ENCODE measurements around the gene ICA1. TPM values are rescaled to one million over a fixed set of nuclear protein-coding genes. Genes with fewer than 3 reads are reported as not detected.

The ICA1 gene
- total RNA-seq, 1 experiment from 2014 or later = 28.8 TPM

DNA sequence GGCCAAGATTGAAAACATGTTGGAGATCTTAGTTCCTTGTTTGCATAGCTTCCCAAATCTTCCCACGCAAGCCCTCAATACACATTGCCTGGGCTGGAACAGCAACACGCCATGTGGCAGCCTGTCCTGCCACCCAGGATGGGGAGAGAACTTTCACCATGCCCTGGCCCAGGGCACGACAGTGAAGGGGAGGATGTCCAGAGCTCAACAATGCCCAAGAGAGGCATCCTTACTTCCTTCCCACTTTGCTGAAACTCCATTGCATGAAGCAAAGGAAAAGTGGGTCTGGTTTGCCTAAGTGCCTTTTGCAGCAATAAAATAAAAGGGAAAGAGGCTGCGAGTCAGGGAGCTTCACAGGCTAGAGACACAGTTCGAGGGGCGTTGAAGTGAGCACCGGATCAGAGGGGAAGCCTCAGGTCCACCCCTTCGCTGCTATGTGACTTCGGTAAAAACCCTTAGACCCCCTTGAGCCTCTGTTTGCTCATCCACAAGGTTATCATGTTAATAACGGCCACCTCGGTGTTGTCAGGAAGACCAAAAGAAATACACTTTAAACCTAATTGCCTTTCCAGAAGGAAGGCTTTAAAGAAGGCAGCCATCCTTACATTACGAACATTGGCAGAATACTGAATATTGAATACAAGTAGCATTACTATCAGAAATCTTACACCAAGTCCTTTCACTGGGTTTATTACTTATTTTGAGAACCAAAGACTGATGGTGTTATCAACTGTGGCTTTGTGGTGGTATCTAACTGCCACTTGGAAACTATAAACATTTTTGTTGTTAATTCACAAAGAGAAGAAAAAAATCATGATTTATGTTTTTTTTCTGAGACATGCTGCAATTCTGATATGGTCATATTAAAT is 133.3 kb downstream of the ICA1 start:
- Histone ChIP-seq H3K23me2 (ENCODE audit: insufficient read length, low read depth, low read length, poor library complexity, severe bottlenecking) (no peaks in the 10 kb centered on the region), H3K79me1 (ENCODE audit: insufficient read depth, low read depth, low read length, poor library complexity, severe bottlenecking) (no peaks in the 10 kb centered on the region), H3K4ac (ENCODE audit: low read depth, low read length) (no peak overlapping the region), H2BK120ac (ENCODE audit: low read depth, low read length, poor library complexity, severe bottlenecking) (no peak overlapping the region), H2AK5ac (ENCODE audit: insufficient read length, low read length) (no peak overlapping the region), H2BK12ac (ENCODE audit: insufficient read length, low read depth, low read length) (no peak overlapping the region), H3K18ac (ENCODE audit: insufficient read length, low read depth, low read length) (no peak overlapping the region), H3K27me3 (ENCODE audit: insufficient read depth, low read length) (no peaks in the 10 kb centered on the region), H3K9me3 (ENCODE audit: control insufficient read depth, low read depth, low read length) (no peaks in the 10 kb centered on the region), H4K20me1 (ENCODE audit: control insufficient read depth, insufficient read depth, insufficient read length) (no peaks in the 10 kb centered on the region), H2BK20ac (ENCODE audit: low read depth, low read length, poor library complexity, severe bottlenecking) (no peak overlapping the region), H4K91ac (ENCODE audit: insufficient read length, low read depth, low read length) (no peak overlapping the region), H3K79me2 (ENCODE audit: insufficient read depth, low read length) (no peaks in the 10 kb centered on the region), H3K14ac (ENCODE audit: insufficient read depth, low read length) (no peak overlapping the region), H3K56ac (ENCODE audit: insufficient read length, low read depth, low read length) (no peak overlapping the region), H3K4me1 (ENCODE audit: insufficient read depth, low read length) (no peaks in the 10 kb centered on the region), H3K27ac (ENCODE audit: insufficient read length, low read depth, low read length) (no peak overlapping the region), H4K5ac (ENCODE audit: insufficient read length, low read depth, low read length) (no peak overlapping the region), H3K23ac (ENCODE audit: insufficient read length, low read depth, low read length) (no peak overlapping the region), H4K8ac (replicated peaks; ENCODE audit: insufficient read length, low read depth, low read length) (no peak overlapping the region), H2AFZ (ENCODE audit: low read length) (no peak overlapping the region), H2BK15ac (ENCODE audit: low read depth, low read length) (no peak overlapping the region), H3K4me2 (ENCODE audit: insufficient read depth, insufficient read length, low read length) (no peak overlapping the region), H3T11ph (ENCODE audit: low read length) (no peak overlapping the region), H2BK5ac (ENCODE audit: insufficient read length, low read length) (no peak overlapping the region), H3K9ac (ENCODE audit: extremely low read depth, insufficient read length, low read length) (no peak overlapping the region)
- Mint-ChIP-seq H3K9me3 (no peaks in the 10 kb centered on the region; a peak in 1 of 5 replicates), H3K4me3 (no peak overlapping the region), H3K27ac (no peak overlapping the region), H3K27me3 (ENCODE audit: low read depth) (no peaks in the 10 kb centered on the region), H3K4me1 (peaks cover 8 to 11% of the 10 kb centered on the region in 2 experiments), H3K36me3 (ENCODE audit: insufficient read depth in 1 of 3, low read depth in 3 of 3) (peaks cover 0 to 6% (median 6%) of the 10 kb centered on the region in 3 experiments; a peak in 3 of 7 replicates)
- no CpG with 5 or more reads among the region's 12 CpGs for WGBS (ENCODE audit: extremely low coverage, insufficient read length, low lambda C conversion rate)
- no peak for DNase-seq
- TF ChIP-seq, protein P1, sequence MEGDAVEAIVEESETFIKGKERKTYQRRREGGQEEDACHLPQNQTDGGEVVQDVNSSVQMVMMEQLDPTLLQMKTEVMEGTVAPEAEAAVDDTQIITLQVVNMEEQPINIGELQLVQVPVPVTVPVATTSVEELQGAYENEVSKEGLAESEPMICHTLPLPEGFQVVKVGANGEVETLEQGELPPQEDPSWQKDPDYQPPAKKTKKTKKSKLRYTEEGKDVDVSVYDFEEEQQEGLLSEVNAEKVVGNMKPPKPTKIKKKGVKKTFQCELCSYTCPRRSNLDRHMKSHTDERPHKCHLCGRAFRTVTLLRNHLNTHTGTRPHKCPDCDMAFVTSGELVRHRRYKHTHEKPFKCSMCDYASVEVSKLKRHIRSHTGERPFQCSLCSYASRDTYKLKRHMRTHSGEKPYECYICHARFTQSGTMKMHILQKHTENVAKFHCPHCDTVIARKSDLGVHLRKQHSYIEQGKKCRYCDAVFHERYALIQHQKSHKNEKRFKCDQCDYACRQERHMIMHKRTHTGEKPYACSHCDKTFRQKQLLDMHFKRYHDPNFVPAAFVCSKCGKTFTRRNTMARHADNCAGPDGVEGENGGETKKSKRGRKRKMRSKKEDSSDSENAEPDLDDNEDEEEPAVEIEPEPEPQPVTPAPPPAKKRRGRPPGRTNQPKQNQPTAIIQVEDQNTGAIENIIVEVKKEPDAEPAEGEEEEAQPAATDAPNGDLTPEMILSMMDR (conservative IDR thresholded peaks at IDR 0.05) = no peak

Measured in H9 (cell line).